ENCODE measurements around the gene C6orf89.

DNA sequence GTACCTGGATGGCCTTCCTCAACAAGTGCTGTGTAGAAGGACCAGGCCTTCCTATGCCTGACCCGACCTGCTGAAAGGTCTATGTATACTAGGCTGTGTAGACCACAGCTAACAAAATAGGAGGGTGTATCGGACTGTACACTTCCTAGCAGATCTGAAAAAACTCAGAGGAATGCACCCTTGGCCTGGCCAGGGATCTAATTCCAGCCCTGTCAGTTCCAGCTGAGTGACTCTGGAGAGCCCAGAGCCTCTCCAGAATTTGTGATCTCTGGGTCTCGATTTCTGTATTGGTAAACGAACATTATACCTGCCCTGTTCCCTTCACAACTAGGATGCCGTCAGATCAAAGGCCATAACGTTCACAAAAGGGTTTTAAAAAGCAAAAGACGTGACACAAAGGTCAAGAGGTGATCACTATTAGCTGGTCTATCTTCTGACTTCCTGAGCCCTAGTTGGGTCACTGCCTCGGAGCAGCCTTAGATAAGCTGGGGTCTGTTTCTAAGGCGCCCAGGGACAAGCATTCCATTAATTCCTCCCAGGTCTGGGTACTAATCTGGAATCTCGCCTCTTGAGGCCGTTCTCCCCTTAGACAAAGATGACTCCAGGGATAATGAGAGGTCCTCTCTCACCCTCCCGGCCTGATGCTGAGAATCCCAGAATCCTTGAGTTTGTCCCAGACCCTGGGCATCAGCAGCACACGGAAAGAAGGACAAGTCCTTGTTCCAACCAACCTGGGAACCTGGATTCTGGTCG, 86.3 kb downstream of the C6orf89 start:
- TF ChIP-seq, protein P1, sequence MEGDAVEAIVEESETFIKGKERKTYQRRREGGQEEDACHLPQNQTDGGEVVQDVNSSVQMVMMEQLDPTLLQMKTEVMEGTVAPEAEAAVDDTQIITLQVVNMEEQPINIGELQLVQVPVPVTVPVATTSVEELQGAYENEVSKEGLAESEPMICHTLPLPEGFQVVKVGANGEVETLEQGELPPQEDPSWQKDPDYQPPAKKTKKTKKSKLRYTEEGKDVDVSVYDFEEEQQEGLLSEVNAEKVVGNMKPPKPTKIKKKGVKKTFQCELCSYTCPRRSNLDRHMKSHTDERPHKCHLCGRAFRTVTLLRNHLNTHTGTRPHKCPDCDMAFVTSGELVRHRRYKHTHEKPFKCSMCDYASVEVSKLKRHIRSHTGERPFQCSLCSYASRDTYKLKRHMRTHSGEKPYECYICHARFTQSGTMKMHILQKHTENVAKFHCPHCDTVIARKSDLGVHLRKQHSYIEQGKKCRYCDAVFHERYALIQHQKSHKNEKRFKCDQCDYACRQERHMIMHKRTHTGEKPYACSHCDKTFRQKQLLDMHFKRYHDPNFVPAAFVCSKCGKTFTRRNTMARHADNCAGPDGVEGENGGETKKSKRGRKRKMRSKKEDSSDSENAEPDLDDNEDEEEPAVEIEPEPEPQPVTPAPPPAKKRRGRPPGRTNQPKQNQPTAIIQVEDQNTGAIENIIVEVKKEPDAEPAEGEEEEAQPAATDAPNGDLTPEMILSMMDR (IDR thresholded peaks at IDR 0.05; ENCODE audit: low read length), result no peak
- no peak for TF ChIP-seq EZH2phosphoT487 (IDR thresholded peaks at IDR 0.05; ENCODE audit: low read length)
- no peak for TF ChIP-seq EZH2 (optimal IDR thresholded peaks at IDR 0.05; ENCODE audit: low read depth, low read length)
